Testis (tissue), 2 donors: ENCODE results near the gene TNFAIP8L2.

Source experiments
- POLR2A ChIP-seq: fragments of 450-650 bp; IDR thresholded peaks from one replicate; pipeline ENCODE4 v1.6.1; 2017; ENCODE audit warnings: antibody characterized with exemption, mild to moderate bottlenecking, moderate library complexity
- TF ChIP-seq, protein P1 (sequence below), 3 experiments: fragments of 450-650 bp in 2 of 3; fragments of 200-600 bp in 1 of 3; sonication (generic) in 1 of 3; IDR thresholded peaks; one replicate each; pipeline ENCODE4 v1.5.1; 2016 to 2019; ENCODE audit warnings: antibody characterized with exemption in 3 of 3, mild to moderate bottlenecking in 2 of 3, moderate library complexity in 1 of 3

DNA sequence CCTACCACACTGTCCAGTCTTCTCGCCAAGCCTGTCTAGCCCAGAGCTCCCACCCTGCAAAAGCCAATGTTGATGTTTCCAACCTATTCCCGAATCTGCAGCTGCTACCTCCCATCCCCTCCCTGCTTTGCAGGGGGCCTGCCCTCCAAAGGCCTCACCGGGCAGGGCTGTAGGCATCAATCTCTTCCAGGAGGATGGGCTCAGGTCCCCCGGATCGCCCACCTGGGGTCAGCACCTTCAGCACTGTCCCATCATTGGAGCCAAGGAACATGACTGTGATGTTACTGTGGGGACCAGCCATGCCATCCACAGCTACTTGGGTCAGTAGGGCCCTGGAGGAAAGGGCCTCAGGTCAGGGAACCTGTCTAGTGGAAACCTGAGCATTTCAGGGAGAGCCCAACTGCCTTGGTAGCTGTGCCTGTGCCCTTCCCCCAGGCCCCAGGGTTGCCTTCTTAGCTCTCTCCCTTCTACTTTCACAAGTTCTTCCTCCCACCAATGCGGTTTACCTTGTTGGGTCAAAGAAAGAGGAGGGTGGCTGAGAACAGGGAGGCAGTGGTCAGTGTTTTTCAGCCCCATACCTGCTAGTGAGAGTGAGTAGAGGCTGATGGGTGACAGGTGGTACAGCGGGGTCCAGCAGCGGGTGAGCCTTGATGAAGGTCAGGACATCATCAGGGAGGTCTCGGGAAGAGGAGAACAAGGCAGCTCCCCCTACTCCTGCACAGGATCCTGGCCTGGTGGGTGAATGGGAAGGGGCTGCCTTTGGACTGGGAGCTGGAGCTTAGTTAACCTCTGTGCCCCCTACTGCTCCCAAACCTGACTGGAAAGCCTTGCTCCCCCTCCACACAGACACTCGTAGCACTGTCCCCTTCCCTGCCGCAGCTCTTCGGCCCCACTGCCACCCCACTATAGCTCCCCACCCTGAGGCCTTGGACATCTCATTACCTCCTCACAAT is 20.7 kb upstream of the TNFAIP8L2 start:
- TF ChIP-seq, protein P1, sequence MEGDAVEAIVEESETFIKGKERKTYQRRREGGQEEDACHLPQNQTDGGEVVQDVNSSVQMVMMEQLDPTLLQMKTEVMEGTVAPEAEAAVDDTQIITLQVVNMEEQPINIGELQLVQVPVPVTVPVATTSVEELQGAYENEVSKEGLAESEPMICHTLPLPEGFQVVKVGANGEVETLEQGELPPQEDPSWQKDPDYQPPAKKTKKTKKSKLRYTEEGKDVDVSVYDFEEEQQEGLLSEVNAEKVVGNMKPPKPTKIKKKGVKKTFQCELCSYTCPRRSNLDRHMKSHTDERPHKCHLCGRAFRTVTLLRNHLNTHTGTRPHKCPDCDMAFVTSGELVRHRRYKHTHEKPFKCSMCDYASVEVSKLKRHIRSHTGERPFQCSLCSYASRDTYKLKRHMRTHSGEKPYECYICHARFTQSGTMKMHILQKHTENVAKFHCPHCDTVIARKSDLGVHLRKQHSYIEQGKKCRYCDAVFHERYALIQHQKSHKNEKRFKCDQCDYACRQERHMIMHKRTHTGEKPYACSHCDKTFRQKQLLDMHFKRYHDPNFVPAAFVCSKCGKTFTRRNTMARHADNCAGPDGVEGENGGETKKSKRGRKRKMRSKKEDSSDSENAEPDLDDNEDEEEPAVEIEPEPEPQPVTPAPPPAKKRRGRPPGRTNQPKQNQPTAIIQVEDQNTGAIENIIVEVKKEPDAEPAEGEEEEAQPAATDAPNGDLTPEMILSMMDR (IDR thresholded peaks at IDR 0.05) = no peak
- TF ChIP-seq POLR2A = no peak
